HCEC 1CT (cell line): ENCODE measurements around the gene MAP7D1.
A peak's percentile ranks its signal among the peaks of the same experiment; 100 is the strongest.
"Not testable (repeated sequence)": the region's sequence is repeated elsewhere in the genome, so short reads cannot be mapped to it uniquely, and the experiment has no call there.

Experiments used
- DNase-seq: peaks from one replicate; pipeline ENCODE4 v3.0.0-alpha.2; 2017

The MAP7D1 gene

DNA sequence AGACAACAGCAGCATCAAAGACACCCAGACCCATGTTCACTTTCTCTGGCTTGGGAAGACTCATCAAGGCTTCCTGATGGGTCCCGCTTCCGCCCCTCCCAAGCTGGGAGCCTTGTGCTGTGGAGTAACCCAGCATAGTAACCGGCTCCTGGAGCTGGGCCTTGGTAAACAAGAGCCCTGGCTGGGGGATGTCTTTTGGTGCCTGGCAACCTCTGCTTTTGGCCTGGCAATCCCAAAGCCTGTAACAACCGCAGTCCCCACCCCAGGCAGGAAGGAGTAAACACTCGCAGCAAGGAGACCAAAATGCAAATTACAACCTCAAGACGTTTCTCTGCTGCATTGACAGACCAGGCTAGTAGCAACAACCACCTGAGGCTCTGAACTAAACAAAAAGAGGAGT is 51.4 kb downstream of the MAP7D1 start:
- DNase-seq, result no peak

DNA sequence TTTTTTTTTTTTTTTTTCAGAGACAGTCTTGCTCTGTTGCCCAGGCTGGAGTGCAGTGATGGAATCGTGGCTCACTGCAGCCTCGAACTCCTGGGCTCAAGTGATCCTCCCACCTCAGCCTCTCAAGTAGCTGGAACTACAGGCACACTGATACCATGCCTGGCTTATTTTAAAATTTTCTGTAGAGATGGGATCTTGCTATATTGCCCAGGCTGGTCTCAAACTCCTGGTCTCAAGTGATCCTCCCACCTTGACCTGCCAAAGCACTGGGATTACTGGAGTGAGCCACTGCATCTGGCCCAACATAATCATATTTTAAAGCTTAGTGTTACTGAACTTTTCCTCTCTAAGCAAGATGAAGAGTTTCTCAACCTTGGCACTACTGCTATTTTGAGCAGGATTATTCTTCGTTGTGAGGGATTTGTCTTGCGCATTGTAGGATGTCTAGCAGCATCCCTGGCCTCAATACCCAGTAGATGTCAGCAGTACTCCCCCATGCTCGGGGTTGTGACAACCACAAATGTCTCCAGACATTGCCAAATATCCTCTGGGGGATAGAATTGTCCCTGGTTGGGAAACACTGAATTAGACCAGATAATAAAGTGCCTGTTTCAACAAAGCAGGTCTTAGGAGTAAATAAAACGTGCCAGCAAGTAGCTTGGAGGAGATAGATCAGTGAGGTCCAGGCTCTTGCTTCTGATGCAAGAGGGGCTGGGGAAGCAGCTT is 53.2 kb downstream of the MAP7D1 start:
- DNase-seq, result no peak

DNA sequence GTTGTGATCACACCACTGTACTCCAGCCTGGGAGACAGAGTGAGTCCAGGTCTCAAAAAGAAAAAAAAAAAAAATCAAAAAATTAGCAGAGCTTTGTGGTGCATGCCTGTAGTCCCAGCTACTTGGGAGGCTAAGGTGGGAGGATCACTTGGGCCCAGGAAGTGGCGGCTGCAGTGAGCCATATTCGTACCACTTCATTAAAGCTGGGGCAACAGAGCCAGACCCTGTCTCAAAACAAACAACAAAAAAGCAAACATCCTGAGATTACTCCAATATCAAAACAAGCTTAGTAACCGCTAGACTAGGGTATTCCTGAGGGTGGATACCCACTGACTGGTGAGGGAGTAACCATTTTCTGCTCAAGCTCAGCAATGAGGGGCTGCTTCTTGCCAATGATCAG is 55.3 kb downstream of the MAP7D1 start:
- DNase-seq, result no peak

DNA sequence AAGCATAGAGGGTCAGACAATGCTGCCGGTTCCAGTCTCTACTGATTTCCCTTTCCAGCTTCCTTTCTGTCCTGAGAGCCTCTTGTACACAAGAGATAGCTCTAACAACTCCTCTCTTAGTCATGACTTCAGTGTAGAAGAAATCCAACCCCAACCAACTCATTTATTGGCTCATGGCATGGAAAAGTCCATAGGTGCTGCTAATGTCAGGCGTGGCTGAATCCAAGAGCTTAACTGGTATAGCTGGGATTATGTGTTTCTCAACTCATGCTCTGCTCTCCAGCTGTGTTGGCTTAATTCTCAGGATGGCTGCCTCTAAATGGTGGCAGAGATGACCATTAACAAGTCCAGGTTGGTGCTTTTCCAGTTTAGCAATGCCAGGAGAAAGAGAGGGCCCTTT is 55.9 kb downstream of the MAP7D1 start:
- no peak for DNase-seq

DNA sequence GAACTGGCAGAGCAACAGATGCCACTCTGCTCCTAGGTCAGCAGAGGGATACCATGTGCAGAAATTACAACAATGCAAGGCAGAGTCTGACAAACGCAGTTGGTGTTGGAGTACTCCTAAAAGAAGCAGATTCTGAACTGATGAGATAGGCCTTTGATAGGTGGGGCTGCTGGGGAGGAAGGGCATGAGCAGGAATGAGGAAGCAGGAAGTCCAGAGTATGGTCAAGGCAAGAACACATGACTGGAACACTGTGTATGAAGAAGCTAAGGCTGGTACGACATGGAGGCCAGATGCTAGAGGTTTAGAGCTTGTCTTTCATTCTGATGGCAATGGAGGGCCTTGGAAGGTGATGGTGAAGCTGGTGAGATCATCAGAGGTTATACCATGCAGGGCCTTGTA is 56.8 kb downstream of the MAP7D1 start:
- DNase-seq, result no peak

DNA sequence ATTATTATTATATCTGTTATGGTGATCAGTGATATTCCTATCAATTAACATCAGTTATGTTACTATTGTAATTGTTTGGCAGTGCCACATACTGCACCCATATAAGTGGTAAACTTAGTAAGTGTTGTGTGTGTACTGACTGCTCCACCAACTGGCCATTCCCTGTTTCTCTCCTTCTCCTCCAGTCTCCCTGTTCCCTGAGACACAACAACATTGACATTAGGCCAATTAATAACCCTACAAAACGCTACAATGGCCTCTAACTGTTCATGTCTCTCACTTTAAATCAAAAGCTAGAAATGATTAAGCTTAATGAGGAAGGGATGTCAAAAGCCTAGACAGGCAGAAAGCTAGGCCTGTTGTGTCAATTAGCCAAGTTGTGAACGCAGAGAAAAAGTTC is 61.7 kb downstream of the MAP7D1 start:
- peak; percentile 44 for DNase-seq

DNA sequence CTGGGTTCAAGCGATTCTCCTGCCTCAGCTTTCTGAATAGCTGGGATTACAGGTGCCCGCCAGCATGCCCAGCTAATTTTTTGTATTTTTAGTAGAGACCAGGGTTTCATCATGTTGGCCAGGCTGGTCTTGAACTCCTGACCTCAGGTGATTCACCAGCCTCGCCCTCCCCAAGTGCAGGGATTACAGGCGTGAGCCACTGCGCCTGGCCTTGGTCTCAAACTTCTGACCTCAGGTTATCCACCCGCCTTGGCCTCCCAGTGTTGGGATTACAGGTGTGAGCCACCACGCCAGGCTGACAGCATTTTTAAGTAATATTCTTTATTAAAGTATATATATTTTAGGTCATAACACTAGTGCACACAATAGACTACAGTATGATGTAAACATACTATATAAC is 65.9 kb downstream of the MAP7D1 start:
- DNase-seq, result not testable (repeated sequence)

DNA sequence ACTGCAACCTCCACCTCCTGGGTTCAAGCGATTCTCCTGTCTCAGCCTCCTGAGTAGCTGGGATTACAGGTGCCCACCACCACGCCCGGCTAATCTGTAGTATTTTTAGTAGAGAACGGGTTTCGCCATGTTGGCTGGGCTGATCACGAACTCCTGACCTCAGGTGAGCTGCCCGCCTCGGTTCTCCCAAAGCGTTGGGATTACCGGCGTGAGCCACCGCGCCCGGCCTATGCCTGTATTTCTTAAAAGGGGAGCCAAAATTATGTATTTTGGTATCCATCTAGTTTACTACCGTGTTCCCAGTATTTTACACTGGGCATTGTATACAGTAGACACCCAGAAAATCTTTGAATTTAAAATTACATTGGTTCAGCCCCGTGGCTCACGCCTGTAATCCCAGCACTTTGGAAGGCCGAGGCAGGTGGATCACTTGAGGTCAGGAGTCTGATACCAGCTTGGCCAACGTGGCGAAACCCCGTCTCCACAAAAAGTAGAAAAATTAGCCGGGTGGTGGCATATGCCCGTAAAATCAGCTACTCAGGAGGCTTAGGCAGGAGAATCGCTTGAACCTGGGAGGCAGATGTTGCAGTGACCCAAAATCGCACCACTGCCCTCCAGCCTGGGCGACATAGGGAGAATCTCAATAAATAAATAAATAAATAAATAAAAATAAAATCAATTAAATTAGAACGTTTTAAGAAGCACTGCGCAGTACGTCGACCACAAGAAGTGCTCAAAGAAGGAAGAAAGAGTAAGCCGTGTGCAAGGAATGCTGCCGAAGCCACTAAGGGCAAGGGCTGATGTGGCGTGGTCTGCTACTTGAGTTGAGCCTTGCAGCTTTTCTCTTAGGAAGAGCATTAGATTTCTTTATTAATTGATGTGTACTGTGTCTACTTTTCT is 66.8 kb downstream of the MAP7D1 start:
- no peak for DNase-seq

DNA sequence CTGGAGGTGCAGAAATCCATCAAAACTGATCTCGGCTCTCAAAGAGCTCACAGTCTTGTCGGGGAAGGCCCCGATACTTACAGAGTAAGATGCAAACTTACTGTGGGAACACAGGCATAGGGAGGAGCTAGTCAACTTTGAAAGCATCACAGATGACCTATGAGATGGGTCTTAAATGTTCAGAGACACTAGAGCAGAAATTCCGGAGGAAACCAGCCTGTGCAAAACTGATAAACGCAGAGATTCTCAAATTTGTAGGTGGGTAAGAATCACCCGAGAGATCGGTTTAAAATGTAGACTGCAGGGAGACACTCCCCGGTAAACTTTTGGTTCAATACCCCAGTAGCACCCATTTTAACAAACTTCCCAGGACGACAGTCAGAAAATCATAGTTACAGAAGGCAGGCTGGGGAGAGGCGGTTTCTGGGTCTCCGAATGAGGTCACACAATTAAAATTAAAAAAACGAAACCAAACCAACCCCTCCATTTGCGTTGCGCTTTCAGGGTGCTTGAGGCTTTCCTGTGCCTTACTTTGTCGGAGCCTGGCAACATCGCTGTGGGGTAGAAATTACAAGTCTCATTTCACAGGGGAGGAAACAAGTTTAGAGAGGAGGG is 67.5 kb downstream of the MAP7D1 start:
- peak; percentile 46 for DNase-seq

DNA sequence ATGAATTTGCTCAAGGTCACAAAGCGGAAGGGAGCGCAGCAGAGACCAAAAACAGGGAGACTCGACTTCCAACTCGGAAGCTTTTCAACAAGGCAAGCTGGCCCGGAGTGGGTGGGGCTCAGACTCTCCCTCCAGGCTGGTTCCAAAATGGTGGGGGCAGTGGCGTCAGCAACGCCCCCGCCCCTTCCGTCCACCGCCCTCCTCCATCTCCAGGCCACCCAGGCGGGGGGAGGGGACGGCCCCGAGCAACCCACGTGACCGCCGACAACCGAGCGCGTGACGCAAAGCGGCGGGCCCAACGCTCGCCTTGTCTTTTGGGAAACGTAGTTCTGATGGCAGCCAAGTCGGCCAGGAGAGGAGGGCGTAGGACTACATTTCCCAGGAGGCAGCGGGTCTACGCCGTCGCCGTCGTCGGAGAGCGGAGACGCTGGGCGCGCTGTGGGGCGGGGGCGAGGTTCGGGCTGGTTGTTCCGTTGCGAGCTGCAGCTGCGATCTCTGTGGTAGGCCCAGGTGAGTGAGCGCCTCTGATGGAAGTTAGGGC is 68.1 kb downstream of the MAP7D1 start, which contains the start of gene THRAP3:
THRAP3 (plus strand) TSS at position 448 of the 541 bp plus-strand sequence. CDS start 58,121 bp downstream, outside the sequence.
- DNase-seq, result peak; percentile 99

DNA sequence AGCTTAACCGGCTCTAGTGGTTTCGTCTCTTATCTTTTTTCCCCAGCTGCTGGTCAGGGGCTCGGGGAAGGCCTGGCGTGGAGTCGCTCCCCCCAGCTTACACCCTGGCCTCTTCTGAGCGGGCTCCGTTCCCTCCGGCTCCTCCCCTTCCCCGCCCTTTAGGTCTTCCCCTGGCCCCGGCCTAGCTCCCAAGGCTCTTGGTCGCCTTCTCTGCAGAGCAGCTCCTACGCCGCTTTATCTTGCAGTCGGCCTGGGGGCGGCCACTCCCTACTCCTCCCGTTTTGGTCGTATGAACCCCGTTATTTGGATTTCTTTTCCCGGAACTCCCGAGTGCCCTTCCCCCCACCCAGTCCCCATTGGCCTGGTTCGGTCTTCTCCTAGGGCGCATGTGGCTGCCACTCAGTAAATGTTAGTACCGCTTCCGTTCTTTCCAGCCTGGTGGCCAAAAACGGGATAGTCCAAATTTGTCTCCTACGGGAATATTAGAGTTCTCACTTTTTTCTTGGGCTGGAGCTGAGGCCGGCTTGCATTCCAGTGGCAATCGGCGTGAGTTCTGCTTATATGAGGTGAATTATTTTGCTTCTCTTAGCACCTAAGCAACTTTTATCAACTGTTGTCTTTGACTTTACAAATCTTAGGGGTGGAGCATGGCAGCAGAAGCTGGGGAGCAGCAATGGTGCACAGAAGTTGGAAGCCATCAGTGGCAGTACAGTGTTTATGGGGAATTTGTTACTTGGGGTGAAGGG is 68.8 kb downstream of the MAP7D1 start:
- DNase-seq, result peak; percentile 91

DNA sequence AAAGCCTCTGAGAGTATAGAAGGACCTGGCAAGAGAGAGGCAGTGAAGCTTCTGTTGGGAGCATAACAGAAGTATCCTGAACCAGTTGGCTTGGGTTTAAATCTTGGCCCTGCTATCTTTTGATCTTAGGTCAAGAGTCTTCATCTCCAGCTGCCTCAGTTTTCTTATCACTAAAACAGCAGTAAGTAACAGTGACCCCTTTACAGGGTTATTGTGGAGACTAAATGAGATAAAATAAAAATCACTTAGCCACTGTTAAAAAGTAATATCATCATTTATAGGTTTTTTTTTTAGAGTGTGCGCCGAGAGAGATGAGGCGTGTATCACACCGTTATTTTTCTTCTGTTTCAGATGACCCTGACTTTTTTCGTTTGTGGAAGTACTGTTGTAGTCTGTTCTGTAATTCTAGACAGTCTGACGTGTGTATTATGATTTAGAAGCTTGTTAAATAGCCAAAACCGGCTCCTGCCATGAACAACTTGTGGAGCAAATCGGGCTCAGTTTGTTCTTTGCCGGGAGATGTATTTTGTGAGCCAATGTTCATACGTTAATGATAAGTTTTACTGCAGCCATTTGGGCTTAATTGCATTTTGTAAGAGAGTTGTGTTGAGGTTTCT is 69.4 kb downstream of the MAP7D1 start:
- no peak for DNase-seq

DNA sequence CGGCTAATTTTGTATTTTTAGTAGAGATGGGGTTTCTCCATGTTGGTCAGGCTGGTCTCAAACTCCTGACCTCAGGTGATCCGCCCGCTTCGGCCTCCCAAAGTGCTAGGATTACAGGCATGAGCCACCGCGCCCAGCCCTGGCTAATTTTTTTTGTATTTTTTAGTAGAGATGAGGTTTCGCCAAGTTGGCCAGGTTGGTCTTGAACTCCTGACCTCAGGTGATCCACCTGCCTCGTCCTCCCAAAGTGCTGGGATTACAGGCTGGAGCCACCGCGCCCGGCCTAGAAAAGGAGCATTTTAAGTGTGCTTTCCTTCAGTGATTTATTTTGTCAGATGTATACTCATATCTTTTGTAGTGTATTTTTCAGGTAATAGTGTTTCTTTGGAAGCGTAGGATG is 74.3 kb downstream of the MAP7D1 start:
- not testable (repeated sequence) for DNase-seq
